HepG2 (cell line): ENCODE measurements around the gene LARP4.

Experiments used
- ATF3 ChIP-seq: sonication (generic); formaldehyde crosslinking; IDR thresholded peaks from 2 replicates; pipeline ENCODE4 v1.4.0; 2020; ENCODE audit warnings: missing genetic modification reagents
- BCLAF1 ChIP-seq: fragments of 450-650 bp; IDR thresholded peaks from 2 replicates; pipeline ENCODE4 v1.6.1; 2017; ENCODE audit warnings: mild to moderate bottlenecking
- BHLHE40 ChIP-seq: IDR thresholded peaks from 2 replicates; pipeline ENCODE4 v1.6.1; 2011; ENCODE audit warnings: low read length, improper control_type of control experiment
- CAMTA2 ChIP-seq: sonication (generic); formaldehyde crosslinking; IDR thresholded peaks from 2 replicates; pipeline ENCODE4 v1.4.0; 2020; ENCODE audit warnings: mild to moderate bottlenecking, missing genetic modification reagents, borderline replicate concordance
- CENPX ChIP-seq: sonication (generic); formaldehyde crosslinking; IDR thresholded peaks from 2 replicates; pipeline ENCODE4 v1.9.0; 2021; ENCODE audit warnings: mild to moderate bottlenecking, missing genetic modification reagents, moderate library complexity
- CHCHD3 ChIP-seq: sonication (generic); formaldehyde crosslinking; IDR thresholded peaks from 2 replicates; pipeline ENCODE4 v1.8.0; 2022; ENCODE audit warnings: mild to moderate bottlenecking, missing genetic modification reagents, moderate library complexity
- DR1 ChIP-seq: sonication (generic); formaldehyde crosslinking; IDR thresholded peaks from 2 replicates; pipeline ENCODE4 v1.8.0; 2021; ENCODE audit warnings: mild to moderate bottlenecking, missing genetic modification reagents, inconsistent platforms
- IRF2 ChIP-seq: IDR thresholded peaks from 2 replicates; pipeline ENCODE4 v1.6.1; 2018; ENCODE audit warnings: missing genetic modification reagents, missing compliant biosample characterization
- KMT2A ChIP-seq: sonication (generic); formaldehyde crosslinking; IDR thresholded peaks from 2 replicates; pipeline ENCODE4 v1.4.0; 2020; ENCODE audit warnings: missing genetic modification reagents
- NR3C1 ChIP-seq: sonication (generic); formaldehyde crosslinking; IDR thresholded peaks from 2 replicates; pipeline ENCODE4 v1.4.0; 2020; ENCODE audit warnings: missing genetic modification reagents
- POLR2AphosphoS5 ChIP-seq: IDR thresholded peaks from 2 replicates; pipeline ENCODE4 v1.6.1; 2012; ENCODE audit warnings: low read depth, low read length
- SIN3A ChIP-seq: IDR thresholded peaks from 2 replicates; pipeline ENCODE4 v1.6.1; 2011; ENCODE audit warnings: low read depth, mild to moderate bottlenecking, control low read depth, low read length, borderline replicate concordance
- SRSF9 ChIP-seq: fragments of 200-400 bp; formaldehyde crosslinking; IDR thresholded peaks from 2 replicates; pipeline ENCODE4 v1.6.1; 2018; ENCODE audit warnings: borderline replicate concordance, mild to moderate bottlenecking, low read depth, low read length; ENCODE audit not compliant: insufficient read depth, poor library complexity, severe bottlenecking

GRCh38 chr12:50353404-50353803 is 47.3 kb upstream of the LARP4 start:
- no peak for TF ChIP-seq SRSF9
- no peak for TF ChIP-seq CHCHD3 (CRISPR knock-in tag)
- no peak for TF ChIP-seq SIN3A
- TF ChIP-seq NR3C1 = no peak
- no peak for TF ChIP-seq POLR2AphosphoS5
- no peak for TF ChIP-seq DR1 (CRISPR knock-in tag)
- no peak for TF ChIP-seq CAMTA2 (CRISPR knock-in tag)
- no peak for TF ChIP-seq BCLAF1
- TF ChIP-seq KMT2A (CRISPR knock-in tag) = no peak
- TF ChIP-seq BHLHE40 = no peak
- TF ChIP-seq CENPX (CRISPR knock-in tag) = no peak
- TF ChIP-seq IRF2 (CRISPR knock-in tag) = no peak
- no peak for TF ChIP-seq ATF3
